Pulmonary artery endothelial cell (primary cell): ENCODE results near the gene CCDC85A. TPM values are rescaled to one million over a fixed set of nuclear protein-coding genes. Genes with fewer than 3 reads are reported as not detected.

ENCODE experiments used
- DNase-seq: peaks from one replicate; pipeline ENCODE4 v3.0.0-alpha.2; 2011; ENCODE audit warnings: low read depth, low spot score
- total RNA-seq: library from RNA; depleted of rRNA; stranded (reverse); fragments of >200 nt; gene quantifications from 2 replicates; pipeline ENCODE4 v1.2.3, GENCODE V29; 2014

The CCDC85A gene
- total RNA-seq, 1 donor from 2014 or later = 29.1 TPM

DNA sequence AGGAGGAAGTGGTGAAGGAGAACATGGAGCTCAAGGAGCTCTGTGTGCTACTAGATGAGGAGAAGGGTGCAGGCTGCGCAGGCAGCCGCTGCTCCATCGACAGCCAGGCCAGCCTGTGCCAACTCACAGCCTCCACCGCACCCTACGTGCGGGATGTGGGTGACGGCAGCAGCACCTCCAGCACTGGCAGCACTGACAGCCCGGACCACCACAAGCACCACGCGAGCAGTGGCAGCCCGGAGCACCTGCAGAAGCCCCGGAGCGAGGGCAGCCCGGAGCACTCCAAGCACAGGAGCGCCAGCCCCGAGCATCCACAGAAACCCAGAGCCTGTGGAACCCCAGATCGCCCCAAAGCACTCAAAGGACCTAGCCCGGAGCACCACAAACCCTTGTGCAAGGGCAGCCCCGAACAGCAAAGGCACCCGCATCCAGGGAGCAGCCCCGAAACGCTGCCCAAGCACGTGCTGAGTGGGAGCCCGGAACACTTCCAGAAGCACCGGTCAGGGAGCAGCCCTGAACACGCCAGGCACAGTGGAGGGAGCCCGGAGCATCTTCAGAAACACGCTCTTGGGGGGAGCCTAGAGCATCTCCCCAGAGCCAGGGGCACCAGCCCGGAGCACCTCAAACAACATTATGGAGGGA is 9.0 kb downstream of the CCDC85A start:
- no peak for DNase-seq

DNA sequence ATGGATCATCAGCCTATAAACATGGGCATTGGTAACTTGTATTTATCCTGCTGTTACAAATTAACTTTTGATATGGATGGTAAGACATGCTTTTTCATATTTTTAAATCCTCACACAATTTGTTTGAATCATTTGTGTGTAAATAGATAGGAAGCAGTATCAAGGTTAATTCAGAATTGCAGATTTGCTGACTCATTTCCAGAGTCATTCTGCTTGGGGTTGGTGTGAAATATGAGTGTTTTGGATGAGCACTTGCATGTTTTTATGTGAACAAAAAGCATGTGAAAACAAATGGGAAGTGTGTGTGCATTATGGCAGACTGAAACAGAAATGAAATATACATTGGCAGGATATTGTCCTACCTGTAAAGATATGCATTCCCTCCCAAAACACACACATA is 11.8 kb downstream of the CCDC85A start:
- DNase-seq = no peak

DNA sequence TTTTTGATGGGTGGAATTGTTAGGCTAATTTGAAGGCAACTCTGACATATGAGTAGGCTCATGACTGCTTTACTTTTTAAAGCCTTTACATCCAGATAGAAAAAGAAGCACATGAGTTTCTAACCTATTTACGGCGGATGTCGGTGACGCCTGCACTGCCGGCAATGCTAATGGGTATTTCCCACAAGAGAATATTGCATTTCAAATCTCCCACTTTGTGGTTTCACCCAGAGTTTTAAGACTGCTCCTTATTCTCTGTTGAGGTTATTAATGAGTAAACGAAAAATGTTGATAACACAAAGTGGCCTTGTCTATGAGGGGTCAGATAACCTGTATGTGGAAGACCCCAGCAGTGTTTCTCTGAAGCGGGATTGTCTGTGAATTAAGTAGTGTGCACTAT is 14.0 kb downstream of the CCDC85A start:
- no peak for DNase-seq

DNA sequence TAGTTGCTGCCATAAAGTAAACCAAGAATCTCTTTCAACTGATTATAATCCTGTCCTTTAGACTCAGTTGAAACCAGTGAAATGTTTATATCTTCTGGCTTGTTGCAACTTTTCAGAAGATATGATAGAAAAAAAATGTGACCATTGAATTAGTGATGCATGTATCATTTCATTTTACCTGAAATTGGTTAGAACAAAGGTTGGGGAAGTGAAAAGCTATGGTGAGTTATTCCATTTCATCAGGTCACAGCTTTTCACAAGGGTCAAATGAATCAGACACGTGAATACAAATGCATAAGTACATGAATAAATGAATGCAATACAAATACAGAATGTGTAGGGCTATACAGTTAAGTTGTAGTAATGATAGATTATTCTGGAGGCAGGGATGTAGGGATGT is 15.1 kb downstream of the CCDC85A start:
- no peak for DNase-seq

DNA sequence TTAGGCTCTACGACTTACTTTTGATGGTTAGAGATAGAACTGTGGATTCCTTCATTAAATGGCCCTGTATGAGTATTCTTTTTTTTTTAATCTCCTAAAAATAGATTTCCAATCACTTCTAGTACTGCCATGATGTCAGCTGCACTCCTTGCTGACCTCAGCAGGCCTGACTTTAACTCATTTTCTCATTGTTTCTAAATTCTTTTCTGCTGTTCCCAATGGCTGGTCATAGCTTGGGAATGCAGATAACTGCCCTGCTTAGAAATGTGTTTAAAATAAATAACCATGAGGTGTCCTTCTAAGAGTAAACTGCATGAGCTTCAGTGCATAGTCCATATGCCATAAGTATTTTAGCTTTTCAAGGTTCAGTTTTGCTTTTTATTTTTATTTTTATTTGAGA is 15.7 kb downstream of the CCDC85A start:
- no peak for DNase-seq

DNA sequence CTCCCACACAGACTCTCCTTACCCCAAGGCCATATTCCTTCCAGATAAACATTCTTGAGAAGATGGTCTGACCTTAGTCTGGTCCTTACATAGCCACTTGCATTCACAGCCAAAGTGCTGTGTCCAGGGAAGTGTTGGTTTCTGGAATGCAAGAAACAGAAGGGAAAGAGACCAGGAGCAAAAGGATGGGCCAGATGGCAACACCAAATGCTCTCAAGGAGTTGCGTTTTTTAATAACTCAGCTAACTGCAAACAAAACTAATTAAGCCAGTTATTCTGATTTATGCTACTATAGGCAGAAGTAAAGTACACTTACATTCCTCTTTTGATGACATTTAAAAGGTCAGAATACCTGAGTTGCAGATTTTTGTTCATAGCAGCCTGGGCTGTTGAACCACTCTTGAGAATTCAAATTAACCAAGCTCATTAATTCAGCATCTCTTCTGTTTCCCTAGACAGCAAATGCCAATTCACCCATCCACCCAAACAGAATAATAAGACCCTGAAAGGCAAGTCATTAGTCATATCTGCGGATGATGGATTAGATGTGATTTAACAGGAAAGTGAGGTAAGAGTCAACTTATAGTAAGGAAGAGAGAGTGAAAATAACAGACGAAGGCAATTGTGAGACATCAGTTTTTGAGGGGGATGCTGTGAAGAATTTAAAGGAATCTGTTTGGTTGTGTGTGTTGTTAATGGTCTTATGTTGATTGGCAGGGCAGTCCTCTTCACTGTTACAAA is 18.8 kb downstream of the CCDC85A start:
- no peak for DNase-seq

DNA sequence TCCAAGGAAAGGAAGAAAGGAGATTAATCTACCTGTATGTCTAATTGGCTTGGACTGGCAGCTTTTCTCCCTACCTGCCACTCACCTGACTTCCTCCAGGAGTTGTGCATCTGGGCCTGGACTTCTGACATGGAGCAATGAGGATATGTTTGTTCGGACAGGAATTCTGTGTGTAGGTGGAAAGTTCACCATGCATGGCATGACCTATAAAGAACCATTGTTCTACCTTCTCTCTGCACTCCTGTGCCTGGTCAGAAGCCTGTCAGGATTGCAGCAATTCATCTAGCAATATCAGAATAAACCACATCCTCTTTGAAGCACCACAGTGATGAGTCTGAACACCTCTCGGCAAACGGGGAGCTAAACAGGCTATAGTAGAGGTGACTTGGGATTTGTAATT is 20.8 kb downstream of the CCDC85A start:
- no peak for DNase-seq

DNA sequence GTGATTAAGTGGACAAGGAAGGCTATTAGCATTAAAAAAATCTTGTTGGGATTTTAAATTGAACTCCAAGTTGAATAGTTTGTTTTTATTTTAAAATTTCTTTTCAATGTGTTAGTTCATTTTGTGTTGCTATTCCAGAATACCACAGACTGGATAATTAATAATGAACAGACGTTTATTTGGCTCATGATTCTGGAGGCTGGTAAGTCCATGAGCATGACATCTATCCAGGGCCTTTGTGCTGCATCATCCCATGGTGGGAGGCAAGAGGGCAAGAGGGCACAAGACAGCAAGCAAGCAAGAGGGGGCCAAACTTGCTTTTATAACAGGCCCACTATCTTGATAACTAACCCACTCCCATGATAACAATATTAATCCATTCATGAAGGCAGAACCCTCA is 22.5 kb downstream of the CCDC85A start:
- no peak for DNase-seq

DNA sequence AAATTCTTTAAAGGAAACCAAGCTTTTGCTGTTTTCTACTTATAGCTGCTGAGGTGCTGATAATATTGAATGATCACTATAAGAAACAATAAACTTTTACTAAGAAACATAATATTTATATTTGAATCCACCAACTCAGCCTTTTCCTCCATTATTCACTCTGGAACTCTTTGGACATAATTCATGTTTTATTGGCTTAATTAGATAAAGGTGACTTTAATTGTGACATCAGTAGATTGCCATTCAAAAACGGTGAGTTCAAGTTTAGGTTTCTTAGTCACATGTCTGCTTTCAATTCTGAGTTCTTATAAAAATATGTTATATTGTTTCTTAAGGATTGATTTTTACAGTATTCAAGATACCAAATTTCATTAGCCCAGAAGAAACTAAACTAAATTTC is 24.0 kb downstream of the CCDC85A start:
- no peak for DNase-seq

DNA sequence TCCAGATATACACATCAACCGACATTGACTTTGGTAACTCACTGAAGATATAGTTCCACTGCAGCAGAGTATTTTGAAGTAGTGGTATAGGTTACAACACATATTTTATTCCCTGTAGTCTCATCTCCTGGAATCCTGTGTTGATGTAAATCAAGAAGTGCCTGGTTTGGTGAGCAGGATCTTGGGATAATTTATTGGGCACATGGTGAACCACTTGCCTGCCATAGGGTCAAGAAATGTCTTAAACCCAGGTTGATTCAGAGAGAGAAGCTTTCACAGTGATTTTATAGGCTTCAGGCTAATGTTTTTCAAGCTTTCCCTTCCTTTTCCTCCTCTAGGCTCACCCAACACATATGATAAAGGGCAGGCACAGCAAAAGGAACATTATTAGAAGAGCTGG is 24.6 kb downstream of the CCDC85A start:
- no peak for DNase-seq

DNA sequence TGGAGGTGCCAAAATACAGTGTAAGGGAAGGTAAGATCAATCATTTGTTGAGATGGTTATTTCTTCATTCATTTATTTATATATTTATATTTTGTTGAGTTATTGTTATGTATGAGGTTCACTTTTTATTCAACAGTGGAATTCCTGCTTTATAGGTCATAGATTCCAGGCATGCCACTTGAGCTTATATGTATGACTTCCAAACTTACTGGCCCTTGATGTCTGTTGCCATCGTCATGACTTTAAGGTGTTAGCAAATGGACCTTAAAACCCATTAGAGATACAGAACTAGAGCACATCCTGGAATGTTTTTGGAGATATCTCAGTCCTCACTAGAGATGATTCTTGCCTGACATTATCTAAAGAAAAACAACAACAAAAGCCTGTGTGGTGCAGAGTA is 25.9 kb downstream of the CCDC85A start:
- DNase-seq = no peak

DNA sequence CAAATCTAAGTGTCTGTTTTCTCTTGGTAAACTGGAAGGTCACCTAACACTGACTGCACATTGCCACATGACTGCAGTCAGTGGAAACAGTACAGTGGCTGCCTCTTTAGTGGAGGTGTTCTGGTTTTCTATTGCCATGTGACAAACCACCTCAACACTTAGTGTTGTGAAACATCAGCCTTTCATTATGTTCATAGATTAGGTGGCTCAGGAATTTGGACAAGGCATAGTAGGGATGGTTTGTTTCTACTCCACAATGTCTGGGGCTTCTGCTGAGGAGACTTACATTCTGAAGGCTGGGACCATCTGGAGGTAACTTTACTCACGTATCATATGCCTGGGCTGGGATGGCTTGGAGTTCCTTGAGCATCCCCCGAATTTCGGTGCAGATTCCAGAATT is 26.5 kb downstream of the CCDC85A start:
- no peak for DNase-seq

DNA sequence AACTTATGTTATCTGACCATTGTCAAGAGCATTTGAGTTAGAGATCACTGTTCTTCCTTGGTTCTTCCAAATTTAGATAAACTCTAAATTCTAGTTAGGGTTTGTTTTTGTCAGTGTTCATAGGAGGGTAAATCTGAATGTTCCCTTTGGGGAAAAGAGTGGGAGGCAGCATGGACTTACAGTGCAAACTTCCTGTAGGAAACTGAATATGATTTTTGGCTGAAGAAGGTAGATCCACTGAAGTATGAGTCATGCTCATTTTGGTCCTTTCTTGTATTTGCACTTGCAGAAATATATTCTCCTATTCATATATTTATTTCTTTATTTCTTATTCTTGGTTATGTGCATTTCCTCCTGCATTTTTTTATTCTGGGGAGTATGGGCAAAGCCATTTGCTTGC is 27.3 kb downstream of the CCDC85A start:
- no peak for DNase-seq

DNA sequence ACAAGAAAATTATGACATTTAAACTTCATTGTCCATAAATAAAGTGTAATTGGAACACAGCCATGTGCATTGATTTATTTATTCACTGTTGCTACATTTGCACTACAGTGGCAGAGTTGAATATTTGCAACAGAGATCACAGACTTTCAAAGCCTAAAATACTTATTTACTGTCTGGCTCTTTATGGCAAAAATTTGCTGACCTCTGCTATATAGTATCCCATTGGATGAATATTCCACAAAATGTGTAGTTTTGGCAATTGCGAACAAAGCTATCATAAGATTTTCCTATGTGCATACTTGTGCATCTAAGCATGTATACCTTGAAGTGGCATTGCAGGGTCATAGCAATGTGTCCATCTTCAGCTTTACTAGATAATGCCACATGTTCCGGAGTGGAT is 32.1 kb downstream of the CCDC85A start:
- no peak for DNase-seq

DNA sequence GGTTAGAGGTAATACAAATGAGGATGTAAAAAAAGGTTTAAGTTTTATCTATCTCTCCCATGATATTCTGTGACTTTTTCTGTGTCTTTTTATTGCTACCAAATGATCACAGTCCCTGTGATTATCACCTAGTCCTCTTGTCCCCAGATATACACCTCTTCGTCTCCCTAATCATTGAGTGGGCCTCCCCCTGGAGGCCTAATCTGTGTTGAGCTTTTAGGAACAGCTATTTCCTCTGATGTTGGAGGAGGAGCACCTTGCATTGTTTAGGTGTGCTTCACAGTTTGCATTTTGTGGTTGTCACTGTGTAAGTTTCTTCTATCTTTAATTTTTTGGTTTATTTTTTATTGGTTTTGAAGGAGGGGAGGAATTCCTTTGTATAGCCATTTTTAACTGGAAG is 33.3 kb downstream of the CCDC85A start:
- no peak for DNase-seq

DNA sequence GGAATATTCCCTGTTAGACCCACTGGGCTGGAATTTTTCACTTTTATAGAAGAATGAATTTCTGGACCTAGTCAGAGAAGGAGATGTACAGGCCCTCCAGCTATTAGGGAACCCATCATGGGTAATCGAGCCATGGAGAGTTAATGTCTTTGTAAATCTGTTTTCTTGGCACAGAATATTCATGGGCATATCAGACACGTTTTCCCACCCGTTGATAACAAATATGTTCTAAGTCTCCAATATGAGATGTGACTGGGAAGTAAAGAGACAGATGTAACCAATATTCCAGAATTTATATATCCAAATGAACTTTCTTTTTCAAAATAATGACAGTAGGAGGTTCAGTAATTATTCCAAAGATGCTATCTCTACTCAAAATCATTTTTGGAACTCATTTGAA is 38.7 kb downstream of the CCDC85A start:
- DNase-seq = no peak

DNA sequence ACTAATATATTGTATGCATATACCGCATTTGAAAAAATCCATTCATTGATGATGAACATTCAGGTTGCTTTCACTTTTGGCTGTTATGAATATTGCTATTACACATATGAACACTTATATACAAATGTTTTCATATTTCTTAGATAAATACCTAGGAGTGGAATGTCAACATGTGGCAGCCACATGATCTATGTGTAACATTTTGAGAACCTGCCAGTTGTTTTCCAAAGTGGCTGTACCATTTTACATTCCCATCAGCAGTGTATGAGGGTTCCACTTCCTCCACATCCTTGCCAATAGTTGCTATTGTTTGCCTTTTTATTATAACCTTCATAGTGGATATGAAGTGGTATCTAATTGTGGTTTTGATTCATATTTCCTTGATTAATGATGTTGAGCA is 40.5 kb downstream of the CCDC85A start:
- peak; percentile 54 for DNase-seq

DNA sequence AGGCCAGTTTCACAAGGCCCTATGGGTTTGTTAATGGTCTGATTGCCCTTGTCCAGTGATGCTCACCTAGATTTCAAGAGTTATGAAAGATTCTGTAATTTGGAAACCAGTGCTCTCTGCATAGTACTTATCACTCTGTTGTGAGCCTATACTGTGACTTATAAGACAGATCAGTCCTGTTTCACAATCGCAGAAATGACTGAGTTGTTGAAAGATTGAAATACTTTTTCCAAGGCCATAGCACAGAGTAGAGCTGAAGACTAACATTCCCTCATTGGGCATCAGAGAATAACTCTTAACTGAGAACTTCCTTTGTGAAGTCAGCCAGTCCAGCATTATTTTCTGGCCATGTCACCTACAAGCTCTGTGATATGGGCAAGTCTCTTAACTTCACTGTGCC is 44.0 kb downstream of the CCDC85A start:
- no peak for DNase-seq

DNA sequence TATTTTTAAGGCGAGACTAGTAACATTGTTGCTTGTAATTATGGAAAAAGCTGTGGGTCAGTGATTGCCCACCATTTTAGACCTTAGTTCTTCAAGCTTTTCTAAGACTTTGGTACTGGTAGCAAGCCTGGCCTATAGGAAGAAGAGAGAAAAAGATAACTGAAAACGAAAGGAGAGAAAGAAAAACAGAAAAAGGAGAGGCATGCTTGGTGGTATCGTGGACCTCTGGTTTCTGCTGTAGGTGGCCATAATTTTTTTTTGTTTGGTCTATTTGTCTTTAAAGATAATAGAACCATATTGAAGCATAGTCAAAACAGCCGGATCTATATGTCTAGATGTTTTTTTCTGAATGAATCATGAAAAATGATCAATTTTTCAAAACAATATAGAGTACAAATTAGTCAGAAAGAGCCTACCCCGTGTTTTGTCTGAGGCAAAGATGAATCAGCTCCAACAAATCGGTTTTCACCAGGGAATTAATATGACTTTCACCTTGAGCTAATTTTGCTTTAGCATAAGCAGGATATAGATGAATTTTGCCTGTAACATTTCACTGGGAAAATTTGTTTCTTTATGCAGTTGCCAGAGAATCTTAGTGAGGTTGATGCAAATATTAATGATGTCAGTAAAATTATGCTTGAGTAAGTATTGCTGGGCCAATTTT is 45.7 kb downstream of the CCDC85A start:
- DNase-seq = no peak

DNA sequence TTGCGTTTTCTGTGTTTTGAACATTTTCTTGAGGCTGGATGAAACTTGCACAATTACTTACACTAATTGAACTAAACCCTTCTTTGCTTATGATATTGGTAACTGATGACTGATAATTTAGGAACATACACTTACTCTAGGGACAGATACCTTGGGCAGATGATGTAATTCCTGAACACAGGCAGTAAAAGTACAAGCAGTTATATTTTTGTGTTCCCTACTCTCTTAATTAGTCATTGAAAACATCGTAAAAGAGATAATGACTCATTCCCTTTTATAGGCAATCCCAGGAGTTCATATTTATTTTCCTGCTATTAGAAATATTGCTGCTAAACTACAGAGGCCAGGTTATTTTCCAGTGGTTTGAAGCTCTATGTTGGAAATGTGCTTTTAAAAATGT is 46.4 kb downstream of the CCDC85A start:
- DNase-seq = no peak

DNA sequence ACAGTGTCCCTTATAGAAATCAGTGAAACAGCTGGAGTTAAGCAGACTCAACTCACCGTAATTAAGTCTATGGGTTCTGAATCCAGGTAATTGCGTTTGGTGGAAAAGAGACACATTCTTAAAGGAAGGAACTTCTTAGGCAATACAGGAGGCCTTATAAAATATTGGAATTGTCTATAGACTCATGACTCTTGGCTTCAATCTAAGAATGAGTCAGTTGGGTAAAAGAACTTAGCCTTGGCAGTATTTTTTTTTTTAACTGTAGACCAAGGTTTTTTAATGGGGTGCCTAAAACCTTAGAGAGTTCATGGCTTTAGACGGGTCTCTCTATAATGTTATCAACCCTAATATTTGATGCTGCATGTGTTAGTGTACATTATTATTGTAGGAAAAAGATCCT is 47.6 kb downstream of the CCDC85A start:
- DNase-seq = no peak

DNA sequence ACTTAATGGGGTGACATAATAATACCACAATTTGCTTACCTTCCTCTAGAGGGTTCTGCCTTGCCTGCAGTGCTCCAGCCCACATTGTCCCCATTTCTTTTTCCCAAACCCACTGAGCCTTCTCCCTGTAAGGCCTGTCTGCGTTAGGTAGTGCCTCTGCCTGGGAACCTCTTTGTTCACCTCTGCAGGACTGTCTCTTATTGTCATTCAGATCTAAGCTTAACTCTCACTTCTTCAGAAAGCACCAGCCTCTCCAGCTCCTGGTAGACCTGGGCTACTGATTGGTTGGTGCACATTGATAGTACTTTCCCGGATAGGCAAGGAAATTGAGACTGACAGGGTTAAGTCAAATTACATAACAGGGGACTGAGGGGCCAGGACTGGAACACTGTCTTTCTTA is 49.1 kb downstream of the CCDC85A start:
- DNase-seq = no peak

DNA sequence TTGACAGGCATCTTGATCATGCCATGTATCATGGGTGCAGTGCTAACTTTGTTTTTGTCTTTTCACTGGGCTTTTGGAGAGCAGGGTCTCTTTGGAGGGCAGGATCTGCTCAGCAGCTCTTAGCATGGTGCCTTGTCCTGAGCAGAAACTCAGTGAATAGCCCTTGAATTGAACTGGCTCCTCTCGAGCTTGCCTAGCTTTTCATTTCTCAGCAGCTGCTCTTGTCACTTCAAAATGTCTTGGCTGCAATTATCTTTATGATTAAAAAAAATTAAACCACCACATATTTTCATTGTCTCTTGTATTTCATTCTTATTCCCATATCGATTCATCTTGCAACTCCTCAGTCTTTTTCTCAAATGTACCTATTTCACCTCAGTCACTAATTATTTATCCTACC is 50.5 kb downstream of the CCDC85A start:
- DNase-seq = no peak
